Pancreas (tissue), 10 donors: Measurements from ENCODE around the gene OSBPL2. TPM values are rescaled to one million over a fixed set of nuclear protein-coding genes. Genes with fewer than 3 reads are reported as not detected.
A peak's percentile ranks its signal among the peaks of the same experiment; 100 is the strongest.

Experiments used
- ATAC-seq, 4 donors: fragments of 200-7000 bp; cut with Tn5 transposase; one replicate each; pipeline versions ENCODE4 v1.8.0 to v1.9.1; 2020; ENCODE audit warnings: mild to moderate bottlenecking in 4 of 4, moderate library complexity in 4 of 4
- DNase-seq, 6 donors: peaks; one replicate each; pipeline ENCODE4 v3.0.0-alpha.2; 2020
- FAIRE-seq: peaks from 2 replicates; lab custom pipeline; 2012; peaks lifted over from hg19 to GRCh38; lab: Jason Lieb, UNC
- H3K27ac ChIP-seq, 4 donors: fragments of 200-600 bp; sonication (generic); 1 replicate in 3 of 4; 2 replicates in 1 of 4; pipeline versions ENCODE4 v1.5.0 to v1.8.0; 2020
- H3K27me3 ChIP-seq, 4 donors: fragments of 200-600 bp; one replicate each; pipeline ENCODE4 v1.8.0; 2021
- H3K36me3 ChIP-seq, 3 donors: fragments of 200-600 bp; sonication (generic) in 1 of 3; one replicate each; pipeline versions ENCODE4 v1.5.0 to v1.8.0; 2020 to 2021
- H3K4me1 ChIP-seq, 3 donors: fragments of 200-600 bp; one replicate each; pipeline ENCODE4 v1.8.0; 2021
- H3K4me3 ChIP-seq, 4 donors: fragments of 200-600 bp; sonication (generic) in 2 of 4; one replicate each; pipeline versions ENCODE4 v1.5.0 to v1.8.0; 2020 to 2021
- H3K9me3 ChIP-seq, 4 donors: fragments of 200-600 bp; one replicate each; pipeline ENCODE4 v1.8.0; 2021
- CTCF ChIP-seq, 4 donors: fragments of 200-600 bp; sonication (generic) in 3 of 4; IDR thresholded peaks; one replicate each; pipeline versions ENCODE4 v1.5.0 to v1.8.0; 2021; ENCODE audit warnings: antibody characterized with exemption in 4 of 4
- WGBS, 2 donors: extraction: QIAGEN DNeasy Blood & Tissue Kit; methylation state at CpG; one replicate each; pipeline ENCODE4 v1.1.7; 2013; 5-methylcytosine and 5-hydroxymethylcytosine counted together
- intact Hi-C, 3 donors: fragments of 100-400 bp; cut with DNase I; formaldehyde crosslinking; loops; one replicate each; pipeline versions ENCODE4 v1.11.1 to v1.14.2; 2022
- polyA plus RNA-seq, 2 donors: library from polyadenylated mRNA; stranded (reverse); fragments of 200-250 nt; gene quantifications; one replicate each; pipeline ENCODE4 v1.2.3, GENCODE V29; 2013
- total RNA-seq, 6 donors: library from RNA; stranded (reverse); fragmentation: NEBNext Ultra II Directional in 4 of 6; extraction: Animal tissue kit (Norgen Biotek cat#: 25700) in 4 of 6; gene quantifications; one replicate each; pipeline versions ENCODE4 v1.2.1 to v1.2.4, GENCODE V29; 2021 to 2023
- donor health status: healthy with polysubstance abuse.
- donor health status: DM: no; HTN: no; CAD: no; lungs with moderate emphysema.
- donor health status: DM: no; HTN: no; CAD: no.
- donor health status: control.
- donor health status: control.
- donor health status: Bipolar disorder and iron deficiency.
- donor health status: DM: yes; HTN: yes; CAD: no.
- donor health status: DM: no; HTN: no; CAD: no.
- donor health status: DM: no; HTN: no; CAD: no.
- donor health status: DM: yes; HTN: yes; CAD: no.

The OSBPL2 gene
- total and polyA plus RNA-seq, 8 donors, result 33.3 to 56.8 (median 47.0) TPM

GRCh38 chr20:62321521-62321948, 83.2 kb downstream of the OSBPL2 start:
- FAIRE-seq (no peak), DNase-seq (peak in 2 of 6 donors; percentile 25 to 46), ATAC-seq (peak in 2 of 4 donors; percentile 14 to 34)
- H3K36me3 ChIP-seq, result peaks cover 3 to 24% (median 4%) of the 10 kb centered on the region in 3 donors
- H3K4me3 ChIP-seq, result no peak overlapping the region
- WGBS, 2 donors, result 91% methylated on average over 7 of the region's 7 CpGs
- no peaks in the 10 kb centered on the region for H3K9me3 ChIP-seq
- H3K27ac ChIP-seq, result no peak overlapping the region
- no peaks in the 10 kb centered on the region for H3K4me1 ChIP-seq
- no peaks in the 10 kb centered on the region for H3K27me3 ChIP-seq
- intact Hi-C loops, result no loop called here
- no peak for TF ChIP-seq CTCF (IDR thresholded peaks at IDR 0.05)

GRCh38 chr20:62321975-62322374, 83.7 kb downstream of the OSBPL2 start:
- peak in 2 of 6 donors; percentile 32 to 79 for DNase-seq
- no peak for ATAC-seq
- Histone ChIP-seq H3K4me1 (no peaks in the 10 kb centered on the region), H3K9me3 (no peaks in the 10 kb centered on the region), H3K27ac (no peak overlapping the region), H3K36me3 (peaks cover 3 to 22% (median 4%) of the 10 kb centered on the region in 3 donors), H3K27me3 (no peaks in the 10 kb centered on the region), H3K4me3 (no peak overlapping the region)
- WGBS, 2 donors, result 96 to 98% methylated on average over 16 of the region's 16 CpGs
- FAIRE-seq, result no peak
- intact Hi-C loops, result no loop called here
- no peak for TF ChIP-seq CTCF (IDR thresholded peaks at IDR 0.05)

DNA sequence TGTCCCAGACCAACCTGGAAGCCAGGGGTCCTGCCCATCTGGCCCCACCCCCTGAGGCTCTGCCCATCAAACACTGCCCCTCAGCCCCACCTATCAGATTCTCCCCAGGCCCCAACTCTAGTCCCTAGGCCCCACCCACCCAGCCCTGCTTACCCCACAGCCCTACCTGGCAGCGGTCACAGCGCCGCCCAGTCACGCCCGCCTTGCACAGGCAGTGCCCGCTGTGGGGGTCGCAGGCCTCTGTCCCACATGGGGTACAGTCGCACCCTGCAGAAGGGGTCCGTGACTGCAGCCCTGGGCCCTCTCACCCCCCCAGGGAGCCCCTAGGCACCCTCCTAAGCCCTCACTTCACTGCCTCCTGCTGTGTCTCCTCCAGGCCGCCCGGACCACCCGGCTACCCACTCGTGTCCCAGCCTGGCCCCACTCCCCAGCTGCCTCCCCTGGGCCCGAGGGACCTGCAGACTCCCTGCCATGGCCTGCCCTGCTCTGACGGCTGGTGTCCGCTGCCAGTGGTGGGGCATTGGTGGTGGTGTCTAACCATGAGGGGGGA, 84.2 kb downstream of the OSBPL2 start:
- Histone ChIP-seq H3K27me3 (no peaks in the 10 kb centered on the region), H3K9me3 (no peaks in the 10 kb centered on the region), H3K27ac (no peak overlapping the region), H3K36me3 (peaks cover 0 to 22% (median 3%) of the 10 kb centered on the region in 3 donors), H3K4me3 (no peak overlapping the region), H3K4me1 (no peaks in the 10 kb centered on the region)
- 89 to 92% methylated on average over 16 of the region's 16 CpGs for WGBS, 2 donors
- intact Hi-C loops, result no loop called here
- ATAC-seq (no peak), FAIRE-seq (no peak), DNase-seq (peak in 2 of 6 donors; percentile 38 to 76)
- no peak for TF ChIP-seq CTCF (IDR thresholded peaks at IDR 0.05)

- Histone ChIP-seq H3K36me3 (peaks cover 0 to 30% (median 3%) of the 10 kb centered on the region in 3 donors), H3K9me3 (no peaks in the 10 kb centered on the region), H3K4me3 (no peak overlapping the region), H3K27ac (no peak overlapping the region), H3K27me3 (no peaks in the 10 kb centered on the region), H3K4me1 (no peaks in the 10 kb centered on the region)
- DNase-seq (peak in 2 of 6 donors; percentile 24 to 78), ATAC-seq (no peak), FAIRE-seq (no peak)
- no peak for TF ChIP-seq CTCF (IDR thresholded peaks at IDR 0.05)
- WGBS, 2 donors, result 92 to 95% methylated on average over 43 to 52 of the region's 52 CpGs
- intact Hi-C loops, result no loop called here
Measured at GRCh38 chr20:62323146-62323979, 85.0 kb downstream of the OSBPL2 start.
